IPS DF 4.7 (cell line): Measurements from ENCODE around the gene OVAAL.
"Not testable (repeated sequence)": the region's sequence is repeated elsewhere in the genome, so short reads cannot be mapped to it uniquely, and the experiment has no call there.

Source experiments
- DNase-seq: peaks from one replicate; pipeline ENCODE4 v3.0.0-alpha.2; 2013; ENCODE audit warnings: low spot score; ENCODE audit errors: extremely low read depth

The OVAAL gene

DNA sequence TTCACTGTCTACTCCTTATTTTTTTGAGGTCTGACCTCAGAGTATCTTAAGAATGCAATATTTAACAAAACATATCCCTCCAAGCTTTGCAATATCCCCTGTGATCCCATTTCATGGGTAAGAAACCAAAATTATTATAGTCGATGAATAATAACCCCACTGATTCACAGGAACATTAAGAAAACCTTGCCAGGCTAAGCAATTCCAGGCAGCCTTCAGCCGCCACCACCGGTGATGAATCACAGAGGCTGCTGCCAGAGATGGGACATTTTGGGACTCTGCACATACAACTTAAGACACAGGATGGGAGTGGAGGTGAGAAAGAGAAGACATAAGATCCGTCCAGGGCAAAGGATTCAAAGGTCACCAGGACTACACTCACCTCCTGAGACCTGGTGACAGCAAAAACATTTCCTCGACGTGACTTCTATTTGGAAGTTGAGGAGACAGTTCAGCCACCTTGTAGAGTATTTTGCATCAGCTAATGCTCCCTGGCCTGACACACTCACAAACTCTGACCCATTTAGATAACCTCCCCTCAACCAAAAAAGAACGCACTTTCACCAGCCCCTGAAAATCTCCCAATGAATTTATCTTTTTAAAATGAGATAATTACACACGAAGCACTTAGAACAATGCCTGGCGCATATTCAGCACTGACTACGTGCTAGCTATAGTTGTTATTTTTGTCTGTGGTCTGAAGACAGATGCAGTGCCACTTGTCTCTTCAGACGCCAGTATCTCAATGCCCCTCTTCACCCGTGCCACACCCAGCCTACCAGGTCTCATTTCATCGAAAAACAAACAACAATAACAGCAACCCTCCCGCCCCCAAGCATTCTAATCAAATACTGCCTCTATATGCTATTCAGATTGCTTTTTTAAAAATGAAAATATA, 17.8 kb upstream of the OVAAL start:
- no peak for DNase-seq

DNA sequence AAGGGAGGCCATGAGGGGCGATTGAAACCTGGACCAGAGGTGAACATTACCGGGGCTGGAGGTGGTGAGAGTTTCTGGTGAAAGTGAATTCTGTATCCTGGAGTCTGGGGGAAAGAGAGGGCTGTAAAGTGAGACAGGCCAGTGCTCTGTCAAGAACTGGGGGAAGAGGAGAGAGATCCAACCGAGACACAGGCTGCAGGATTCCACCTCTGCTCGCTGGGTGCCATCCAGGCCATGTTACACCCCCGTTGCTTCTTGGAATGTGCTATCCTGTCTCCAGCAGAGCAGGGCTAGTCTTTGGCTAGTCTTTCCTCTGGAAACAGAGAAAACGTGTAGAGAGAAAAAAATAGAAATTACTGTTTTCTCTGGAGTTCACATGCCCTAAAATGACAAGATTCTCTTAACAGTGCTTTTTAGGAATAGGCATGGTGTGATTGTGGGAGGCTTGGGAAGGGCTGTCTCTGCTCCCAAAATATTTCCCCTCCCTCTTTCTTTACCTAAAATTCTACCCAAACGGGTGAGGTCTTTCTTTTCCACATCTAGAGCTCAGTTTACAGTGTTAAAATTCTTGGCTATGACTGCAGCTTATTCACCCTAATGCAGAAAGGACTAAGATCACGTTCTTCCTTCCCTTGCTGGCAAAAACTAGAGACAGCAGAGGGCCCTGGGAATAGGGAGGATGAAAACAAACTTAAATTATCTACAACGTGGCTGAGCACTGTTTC, 16.5 kb upstream of the OVAAL start:
- no peak for DNase-seq

DNA sequence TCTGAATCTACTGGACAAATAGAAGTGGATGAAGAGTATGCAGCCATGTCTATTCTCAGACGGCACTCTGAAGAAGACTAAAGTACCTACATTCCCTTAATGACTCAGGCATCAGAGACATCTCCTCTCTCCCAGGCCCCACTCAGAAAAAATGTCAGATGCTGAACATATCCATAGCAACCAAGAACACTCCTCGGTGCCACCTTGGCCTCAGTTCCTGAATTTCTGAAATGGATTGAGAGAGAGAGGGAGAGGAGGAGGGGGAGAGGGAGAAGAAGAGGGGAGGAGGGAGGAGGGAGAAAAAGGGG, 16.0 kb upstream of the OVAAL start:
- DNase-seq: no peak

DNA sequence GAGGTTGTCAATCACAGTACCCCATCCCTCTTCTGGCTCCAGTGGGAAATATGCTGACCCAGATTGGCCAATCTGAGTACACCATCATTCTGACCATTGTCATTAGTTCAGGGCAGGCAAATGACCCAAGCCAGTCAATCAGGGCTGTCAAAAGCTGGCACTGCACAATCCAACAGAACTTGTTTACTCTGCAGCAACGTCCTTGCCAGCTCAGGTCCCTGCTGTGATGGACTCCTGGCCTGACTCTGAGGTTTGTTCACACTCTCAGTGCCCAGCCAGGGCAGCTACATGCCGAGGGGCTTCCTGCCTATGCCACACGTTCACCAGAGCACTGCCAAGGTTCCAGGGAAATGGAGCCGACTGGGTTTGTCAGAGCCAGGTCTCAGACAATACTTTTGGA, 14.7 kb upstream of the OVAAL start:
- DNase-seq: no peak

DNA sequence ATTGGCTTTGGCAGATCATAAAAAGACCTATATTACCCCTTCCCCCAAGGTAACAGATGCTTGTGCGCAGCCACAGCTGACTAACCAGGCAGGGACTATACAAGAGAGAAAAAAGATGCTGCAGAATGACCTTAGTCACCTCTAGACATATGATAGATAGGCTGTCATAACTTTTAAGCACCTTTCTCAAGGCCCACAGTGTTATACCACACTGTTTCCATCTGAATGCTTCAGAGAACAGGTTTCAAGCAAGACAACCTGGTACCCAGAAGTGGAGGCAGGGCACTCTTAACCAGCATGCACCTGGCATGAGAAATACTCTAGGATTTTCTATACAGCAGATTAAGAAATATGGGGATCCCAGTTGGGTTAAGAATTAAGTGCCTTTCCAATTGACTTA, 12.8 kb upstream of the OVAAL start:
- DNase-seq: no peak

DNA sequence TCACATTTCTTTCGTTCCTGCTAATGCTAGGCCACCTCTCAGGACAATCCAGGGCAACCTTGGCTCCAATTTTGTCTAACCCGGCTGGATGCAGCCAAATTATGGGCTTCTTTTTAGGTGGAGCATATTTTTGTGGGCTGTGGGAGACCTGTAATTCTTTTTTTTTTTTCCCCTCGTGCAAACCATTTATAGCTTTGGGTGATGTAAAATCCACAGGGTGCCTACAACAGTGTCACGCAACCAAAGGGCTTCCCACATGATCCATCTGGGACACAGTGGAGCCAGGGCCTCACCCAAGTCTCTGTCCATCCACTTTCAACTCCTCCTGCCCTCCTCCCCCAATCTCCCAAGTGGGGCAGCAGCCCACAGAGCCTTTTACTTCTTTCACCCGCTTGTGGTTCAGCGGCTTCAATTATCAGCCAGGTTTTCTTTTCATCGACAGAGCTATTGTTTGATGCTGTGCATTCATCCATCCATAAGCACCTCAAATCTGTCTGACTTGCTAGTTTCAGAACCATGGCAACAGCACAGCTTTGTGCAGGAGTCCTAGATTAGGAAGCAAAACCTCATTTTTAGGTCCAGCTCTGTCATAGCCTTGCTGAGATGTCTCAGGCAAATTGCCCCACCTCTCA, 10.0 kb upstream of the OVAAL start:
- DNase-seq: no peak

DNA sequence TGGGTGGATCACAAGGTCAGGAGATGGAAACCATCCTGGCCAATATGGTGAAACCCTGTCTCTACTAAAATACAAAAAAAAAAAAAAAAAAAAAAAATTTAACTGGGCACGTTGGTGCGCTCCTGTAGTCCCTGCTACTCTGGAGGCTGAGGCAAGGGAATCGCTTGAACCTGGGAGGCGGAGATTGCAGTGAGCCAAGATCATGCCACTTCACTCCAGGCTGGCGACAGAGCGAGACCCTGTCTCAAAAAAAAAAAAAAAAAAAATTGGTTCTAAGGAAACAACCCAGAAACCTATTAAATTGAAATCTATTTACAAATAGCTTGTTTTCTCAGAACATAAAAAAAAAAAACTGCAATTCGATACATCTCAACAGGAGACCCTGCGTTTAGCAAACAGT, 9.0 kb upstream of the OVAAL start:
- not testable (repeated sequence) for DNase-seq

DNA sequence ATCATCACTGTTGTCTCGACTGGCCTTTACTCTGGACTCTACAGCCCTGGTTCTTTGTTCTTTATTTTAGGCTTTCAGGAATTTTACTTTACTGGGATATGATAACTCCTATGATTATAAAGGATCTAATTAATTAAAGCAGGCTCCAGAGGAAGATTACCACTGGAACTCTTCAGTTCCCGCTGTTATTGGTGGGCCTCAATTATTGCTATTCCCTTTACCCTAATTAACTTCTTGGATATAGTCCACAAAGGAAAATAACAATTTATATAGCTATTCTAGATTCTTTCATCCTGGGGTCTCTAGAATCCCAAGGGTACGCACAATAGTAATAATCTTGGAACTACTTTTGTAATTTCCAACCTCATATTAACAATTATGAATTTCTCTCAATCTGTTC, 8.5 kb upstream of the OVAAL start:
- DNase-seq: no peak

DNA sequence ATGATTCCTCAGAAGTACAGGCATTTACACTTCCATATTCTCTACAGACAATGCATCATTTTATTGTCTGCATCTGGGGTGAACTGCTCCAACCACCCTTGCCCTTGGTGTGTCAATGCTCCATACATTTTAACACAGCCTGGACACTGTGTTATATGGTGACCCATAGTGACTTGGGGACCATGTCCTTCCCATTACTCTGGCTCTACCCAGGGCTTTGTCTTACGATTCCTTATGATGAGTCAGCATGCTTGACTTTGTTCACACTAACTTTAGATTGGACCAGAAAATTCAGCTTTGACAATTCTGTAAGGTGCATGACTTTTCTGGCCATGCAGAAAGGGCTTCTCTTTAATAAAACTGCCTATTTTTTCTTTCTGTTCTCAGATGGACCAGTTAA, 6.8 kb upstream of the OVAAL start:
- no peak for DNase-seq

DNA sequence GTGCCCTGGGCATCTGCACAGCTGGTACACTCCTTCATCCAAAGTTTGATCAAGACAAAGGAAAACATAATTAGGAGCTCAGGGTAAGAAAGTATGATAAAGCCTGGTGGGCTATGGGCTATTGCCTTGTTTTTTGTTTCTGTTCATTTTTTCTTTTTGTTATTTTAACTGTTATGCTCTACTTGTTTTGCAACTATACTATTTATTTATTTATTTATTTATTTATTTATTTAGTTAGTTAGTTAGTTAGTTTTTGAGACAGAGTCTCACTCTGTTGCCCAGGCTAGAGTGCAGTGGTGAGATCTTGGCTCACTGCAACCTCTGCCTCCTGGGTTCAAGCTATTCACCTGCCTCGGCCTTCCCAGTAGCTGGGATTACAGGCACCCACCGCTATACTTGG, 5.7 kb upstream of the OVAAL start:
- DNase-seq: not testable (repeated sequence)

DNA sequence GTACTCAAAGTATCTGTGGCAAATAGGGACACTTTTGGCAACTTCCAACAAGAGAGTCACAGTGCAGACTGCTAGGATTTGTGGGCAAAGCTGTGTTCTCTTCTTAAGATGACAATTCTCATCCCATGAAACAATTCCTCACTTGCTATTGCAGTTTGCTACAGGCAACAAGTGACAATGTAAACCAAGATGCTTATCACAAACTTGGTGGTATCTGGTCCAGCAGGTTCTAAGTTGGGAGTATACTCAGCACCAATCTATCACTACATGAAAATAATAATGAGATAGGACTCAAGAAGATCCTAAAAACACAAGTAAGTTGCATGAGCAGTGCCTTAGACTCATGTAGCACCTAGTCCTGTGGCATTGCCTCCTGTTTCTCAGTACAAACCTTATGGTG, 3.4 kb upstream of the OVAAL start:
- no peak for DNase-seq

DNA sequence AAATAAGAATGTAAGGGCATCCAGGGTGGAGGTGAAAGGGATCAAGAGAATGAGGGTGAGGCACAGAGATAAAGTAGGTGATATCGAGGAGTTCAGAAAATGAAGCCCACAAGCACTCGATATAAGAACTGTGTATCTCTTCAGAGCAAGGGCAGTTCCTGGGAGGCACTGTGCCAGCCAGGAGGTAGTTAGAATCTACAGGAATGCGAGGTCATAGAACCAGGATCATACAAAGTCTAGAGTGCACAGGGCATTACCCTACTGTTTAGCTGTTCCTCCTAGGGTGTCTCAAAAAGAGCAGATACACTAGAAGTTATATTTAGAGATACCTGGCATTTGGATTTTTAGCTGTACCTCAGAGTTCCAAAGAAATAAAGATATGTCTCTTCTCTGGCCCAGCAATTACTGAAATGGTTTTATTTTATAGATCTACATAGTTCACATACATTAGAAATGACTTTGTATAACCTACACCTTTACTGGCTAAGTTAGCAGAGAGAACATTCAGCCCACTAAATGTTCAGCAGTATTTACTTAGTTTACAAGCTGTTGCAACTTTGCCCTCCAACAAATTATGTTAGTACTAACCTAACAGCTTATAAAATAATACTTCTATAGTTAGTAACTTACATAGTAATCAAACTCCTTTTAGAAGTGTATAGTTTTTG, 1.6 kb downstream of the OVAAL start:
- DNase-seq: no peak

DNA sequence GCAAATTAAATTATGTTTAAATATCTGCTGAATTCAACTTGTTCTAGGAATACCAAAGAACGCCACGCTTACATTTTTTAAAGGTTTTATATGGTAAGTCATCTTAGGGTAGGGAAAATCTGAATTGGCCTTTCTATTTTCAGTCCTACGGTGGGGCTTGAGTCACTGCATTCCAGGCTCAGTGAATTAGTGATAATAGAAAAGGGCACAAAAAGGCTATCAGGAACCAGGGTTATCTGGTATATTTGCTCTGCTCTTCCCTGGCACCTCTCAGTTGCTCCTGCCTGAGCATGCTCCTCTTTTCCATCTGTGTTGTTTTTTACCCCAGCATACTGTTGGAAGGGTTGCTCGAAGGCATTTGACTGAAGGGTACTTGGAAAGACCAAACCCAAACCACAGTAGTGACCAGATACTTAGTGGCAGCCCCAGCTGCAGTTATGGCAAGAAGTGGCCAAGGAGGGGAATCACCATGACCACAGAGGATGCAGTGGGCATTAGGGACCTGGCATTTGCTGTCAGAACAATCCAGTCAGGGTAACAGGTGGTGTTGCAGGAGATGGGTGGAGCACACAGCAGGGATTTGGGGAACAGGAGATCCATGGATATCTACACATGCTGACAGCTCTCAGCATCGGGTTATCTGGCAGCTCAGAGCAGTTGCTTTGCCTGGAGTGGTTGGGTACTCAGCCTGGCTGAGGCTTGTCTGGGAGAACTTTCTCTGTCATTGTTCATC, 2.3 kb downstream of the OVAAL start:
- DNase-seq: no peak

DNA sequence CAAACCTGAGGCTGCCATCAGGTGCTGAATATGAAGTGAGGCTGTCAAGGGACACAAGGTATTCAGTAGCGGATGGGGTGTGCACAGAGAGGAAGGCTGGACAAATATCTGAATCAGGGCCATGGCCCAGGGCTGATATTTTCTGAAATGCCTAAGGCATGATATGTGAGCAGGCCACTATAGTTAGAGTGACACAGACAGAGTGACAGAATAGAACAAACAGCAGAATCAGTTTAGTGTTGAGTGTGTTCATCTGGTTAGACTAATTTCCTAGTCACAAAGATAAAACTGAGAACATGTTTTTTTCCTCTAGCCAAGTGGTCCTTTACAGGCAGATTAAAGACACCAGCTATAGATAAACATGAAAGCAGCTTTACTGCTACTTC, 3.9 kb downstream of the OVAAL start:
- no peak for DNase-seq

DNA sequence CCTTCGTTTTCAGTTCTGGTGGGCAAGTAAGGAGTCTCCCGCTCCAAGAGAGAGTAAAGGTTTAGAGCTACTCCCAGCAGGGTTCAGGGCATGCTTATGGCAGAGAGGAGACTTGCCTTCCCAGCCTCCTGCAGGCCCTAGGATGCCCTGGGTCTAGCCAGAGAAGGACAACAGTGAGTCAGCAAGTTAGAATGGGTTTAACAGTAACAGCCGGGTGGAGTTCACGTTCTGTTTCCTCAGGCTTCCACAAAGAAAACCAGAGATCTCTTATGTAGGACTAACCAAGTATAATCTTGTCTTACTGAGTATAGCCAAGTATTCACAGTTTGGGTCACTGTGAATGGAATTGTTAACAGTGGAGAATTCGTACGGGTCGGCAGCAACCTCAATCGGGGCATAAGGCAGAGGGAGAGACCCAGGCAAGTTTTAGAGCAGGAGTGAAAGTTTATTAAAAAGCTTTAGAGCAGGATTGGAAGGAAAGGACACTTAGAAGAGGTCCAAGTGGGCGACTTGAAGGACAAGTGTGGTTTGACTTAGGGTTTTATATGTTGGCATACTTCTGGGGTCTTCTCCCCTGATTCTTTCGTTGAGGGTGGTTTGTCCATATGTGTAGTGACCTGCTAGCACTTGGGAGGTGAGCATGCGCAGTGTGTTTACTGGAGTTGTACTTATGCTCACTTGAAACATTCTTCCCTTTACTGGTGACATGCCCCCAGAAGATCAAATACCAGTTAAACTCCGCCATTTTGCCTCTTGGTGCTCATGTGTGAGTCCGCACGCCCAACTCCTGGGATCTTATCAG, 4.5 kb downstream of the OVAAL start:
- DNase-seq: no peak

DNA sequence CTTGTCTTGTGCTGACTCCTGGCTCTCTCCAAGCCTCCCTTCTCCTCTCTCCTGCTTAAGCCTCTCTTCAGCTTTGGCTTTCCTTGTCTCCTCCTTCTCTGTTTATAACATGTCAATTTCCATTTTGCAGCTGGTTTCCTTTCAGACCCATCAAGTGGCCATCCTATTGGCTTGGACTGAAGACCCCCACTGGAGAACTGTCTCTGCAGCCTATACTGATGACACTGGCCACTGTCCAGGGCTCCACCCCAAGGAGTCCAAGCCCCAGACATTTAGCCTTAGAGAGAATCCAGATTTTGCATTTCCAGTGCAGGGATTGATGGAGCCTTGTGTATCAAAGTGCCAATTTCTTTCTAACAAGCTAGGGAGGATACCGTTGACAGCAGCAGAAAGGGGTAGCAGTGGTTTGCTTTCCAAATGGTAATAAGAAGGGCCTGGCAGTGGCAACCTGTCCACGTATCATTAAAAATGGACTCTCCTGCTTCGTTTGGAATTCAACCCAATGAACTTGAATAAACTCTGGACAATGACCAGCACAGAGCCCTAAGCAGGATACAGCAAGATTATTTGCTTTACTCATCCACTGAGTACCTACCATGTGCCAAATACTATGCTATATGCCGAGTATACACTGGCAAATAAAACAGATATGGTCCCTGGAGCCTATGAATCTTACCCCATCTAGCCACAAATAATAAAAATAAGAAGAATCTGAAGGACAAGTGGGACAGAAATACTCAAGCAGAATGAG, 6.5 kb downstream of the OVAAL start:
- DNase-seq: no peak

DNA sequence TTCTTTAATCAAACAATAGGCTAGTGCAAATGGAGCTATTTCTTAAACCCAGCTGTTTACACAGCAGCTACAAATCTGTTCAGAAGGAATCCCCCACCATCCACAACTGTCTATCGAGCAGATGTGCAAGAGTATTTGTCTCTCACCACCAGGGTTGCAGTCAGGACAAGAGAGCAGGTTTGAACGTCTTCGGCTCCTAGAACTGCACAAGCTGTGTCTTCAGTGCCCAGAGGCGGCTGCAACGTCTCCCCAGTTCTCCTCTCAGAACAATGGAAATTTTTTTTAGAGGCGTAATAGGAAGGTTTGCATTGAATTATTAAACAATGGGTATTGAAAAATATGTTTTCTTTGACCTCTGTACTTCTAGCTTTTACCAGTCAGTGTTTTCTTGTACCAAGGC, 7.3 kb downstream of the OVAAL start:
- DNase-seq: no peak

DNA sequence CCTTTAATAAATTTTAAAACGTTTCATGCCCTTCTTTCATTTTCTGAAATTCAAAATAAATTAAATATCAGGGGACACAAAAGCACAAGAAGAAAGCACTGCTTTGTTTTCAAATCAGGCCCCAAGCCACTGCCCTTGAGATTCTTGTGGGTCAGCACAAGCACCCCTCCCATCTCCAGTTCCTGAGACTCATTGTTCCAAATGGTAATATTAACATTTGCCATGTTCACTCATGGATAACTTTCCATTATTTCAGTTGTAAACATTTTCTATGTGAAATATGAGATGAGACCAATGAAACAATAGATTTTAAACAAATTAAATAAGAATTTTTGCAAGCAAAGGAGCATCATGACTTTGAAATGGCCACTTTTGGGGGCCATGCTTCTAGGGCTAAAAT, 7.7 kb downstream of the OVAAL start:
- DNase-seq: no peak

DNA sequence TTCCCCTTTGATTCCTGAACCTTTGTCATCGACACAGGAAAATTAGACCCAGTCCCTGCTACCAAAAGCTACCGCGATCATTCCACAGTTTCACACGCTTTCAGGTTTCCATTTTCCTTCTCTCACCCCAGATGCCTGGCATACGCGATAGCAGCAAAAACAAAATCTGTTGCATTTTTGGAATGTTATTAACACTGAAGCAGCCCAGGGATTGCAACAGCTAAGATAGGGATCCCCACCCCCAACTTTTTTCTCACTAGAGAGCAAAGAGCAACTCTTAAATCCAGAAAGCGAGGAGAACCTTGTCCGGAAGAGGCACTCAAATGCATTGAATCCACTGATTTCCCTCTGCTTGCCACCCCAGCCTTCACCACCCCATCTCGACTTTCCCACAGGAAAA, 8.9 kb downstream of the OVAAL start:
- DNase-seq: no peak

DNA sequence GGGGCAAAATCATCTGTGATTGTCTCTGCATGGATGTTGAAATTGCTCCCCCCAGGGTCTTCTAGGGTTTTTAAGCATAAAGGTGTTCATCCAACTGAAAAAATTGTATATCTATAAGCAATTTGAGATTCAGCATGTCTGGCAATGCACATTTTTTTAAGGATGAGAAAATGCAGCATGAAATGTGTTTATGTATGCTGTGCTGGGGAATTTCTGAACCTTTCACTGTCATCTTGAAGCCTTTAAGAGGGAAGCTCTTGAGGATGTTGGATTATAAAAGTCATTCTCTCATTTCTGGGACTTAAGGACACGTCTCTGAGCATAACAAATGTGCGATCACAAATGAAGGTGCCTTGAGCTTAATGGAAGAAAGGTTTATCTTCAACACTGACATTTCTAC, 9.4 kb downstream of the OVAAL start:
- DNase-seq: no peak
